HG02571 (cell line): Measurements from ENCODE around the gene KRT26.
"Not testable (repeated sequence)": the region's sequence is repeated elsewhere in the genome, so short reads cannot be mapped to it uniquely, and the experiment has no call there.

Experiments
- ATAC-seq: cut with Tn5 transposase; IDR thresholded peaks from one replicate; pipeline ENCODE4 v1.9.1; 2021; ENCODE audit warnings: mild to moderate bottlenecking, moderate library complexity; ENCODE audit not compliant: unreplicated experiment

KRT26 gene

GRCh38 chr17:40795019-40795667, 23.1 kb upstream of the KRT26 start:
- ATAC-seq, result no peak

- ATAC-seq, result no peak
Measured at GRCh38 chr17:40794466-40794865, 22.5 kb upstream of the KRT26 start.

- ATAC-seq, result no peak
Measured at GRCh38 chr17:40793832-40794231, 21.8 kb upstream of the KRT26 start.

GRCh38 chr17:40791787-40792436, 19.9 kb upstream of the KRT26 start:
- no peak for ATAC-seq

GRCh38 chr17:40791111-40791510, 19.1 kb upstream of the KRT26 start:
- ATAC-seq, result no peak

GRCh38 chr17:40782450-40782849, 10.4 kb upstream of the KRT26 start, which contains the start of gene KRT27:
KRT27 (minus strand) TSS chr17:40782550; CDS start chr17:40782493, 57 bp downstream.
- no peak for ATAC-seq

- no peak for ATAC-seq
Measured at GRCh38 chr17:40779181-40779909, 7.3 kb upstream of the KRT26 start.

- ATAC-seq, result no peak
Measured at GRCh38 chr17:40778461-40778860, 6.5 kb upstream of the KRT26 start.

GRCh38 chr17:40777971-40778370, 6.0 kb upstream of the KRT26 start:
- no peak for ATAC-seq

GRCh38 chr17:40777459-40777858, 5.5 kb upstream of the KRT26 start:
- no peak for ATAC-seq

- ATAC-seq, result no peak
Measured at GRCh38 chr17:40775945-40776344, 3.9 kb upstream of the KRT26 start.

- ATAC-seq, result no peak
Measured at GRCh38 chr17:40765657-40766056, 6.3 kb downstream of the KRT26 start.

GRCh38 chr17:40763752-40764151, 8.2 kb downstream of the KRT26 start:
- ATAC-seq, result no peak

GRCh38 chr17:40760105-40761016, 11.6 kb downstream of the KRT26 start:
- ATAC-seq, result no peak

GRCh38 chr17:40755231-40755630, 16.8 kb downstream of the KRT26 start, which contains the start of gene KRT25:
KRT25 (minus strand) TSS chr17:40755331; CDS start chr17:40755271, 60 bp downstream.
- no peak for ATAC-seq

- ATAC-seq, result no peak
Measured at GRCh38 chr17:40753804-40754203, 18.2 kb downstream of the KRT26 start.

- ATAC-seq, result no peak
Measured at GRCh38 chr17:40751065-40751464, 20.9 kb downstream of the KRT26 start.

GRCh38 chr17:40750391-40750790, 21.6 kb downstream of the KRT26 start:
- ATAC-seq, result no peak

GRCh38 chr17:40748666-40749065, 23.3 kb downstream of the KRT26 start:
- not testable (repeated sequence) for ATAC-seq

- ATAC-seq, result no peak
Measured at GRCh38 chr17:40738553-40738952, 33.4 kb downstream of the KRT26 start.

- no peak for ATAC-seq
Measured at GRCh38 chr17:40735016-40735415, 37.0 kb downstream of the KRT26 start.
